Stimulated activated CD4-positive, alpha-beta T cell treated with anti-CD3 and anti-CD28 coated beads, Interleukin-1b, Interleukin-23, amount 100 ng/mL, for 24 hours (primary cell): ENCODE data around the gene MDGA2.
"Not testable (repeated sequence)": the region's sequence is repeated elsewhere in the genome, so short reads cannot be mapped to it uniquely, and the experiment has no call there.

ENCODE experiments used
- DNase-seq, 4 experiments: peaks; one replicate each; pipeline ENCODE4 v3.0.0-alpha.2; 2020; ENCODE audit warnings: low read depth in 4 of 4, low spot score in 1 of 4

Gene MDGA2

GRCh38 chr14:47624126-47624525 is 51.3 kb downstream of the MDGA2 start:
- DNase-seq = not testable (repeated sequence)

- DNase-seq = no peak
Measured at GRCh38 chr14:47619392-47619791, 56.0 kb downstream of the MDGA2 start.

GRCh38 chr14:47606566-47606965 is 68.8 kb downstream of the MDGA2 start:
- DNase-seq = no peak

GRCh38 chr14:47596860-47597259 is 78.5 kb downstream of the MDGA2 start:
- no peak for DNase-seq

- no peak for DNase-seq
Measured at GRCh38 chr14:47596232-47596631, 79.2 kb downstream of the MDGA2 start.

GRCh38 chr14:47595552-47595951 is 79.9 kb downstream of the MDGA2 start:
- DNase-seq = no peak

- no peak for DNase-seq
Measured at GRCh38 chr14:47590767-47591495, 84.5 kb downstream of the MDGA2 start.

- no peak for DNase-seq
Measured at GRCh38 chr14:47585447-47585846, 90.0 kb downstream of the MDGA2 start.

GRCh38 chr14:47567273-47567672 is 108.1 kb downstream of the MDGA2 start:
- no peak for DNase-seq

- no peak for DNase-seq
Measured at GRCh38 chr14:47557894-47558293, 117.5 kb downstream of the MDGA2 start.

- no peak for DNase-seq
Measured at GRCh38 chr14:47555333-47555732, 120.1 kb downstream of the MDGA2 start.

GRCh38 chr14:47549886-47550285 is 125.5 kb downstream of the MDGA2 start:
- no peak for DNase-seq

GRCh38 chr14:47543459-47543858 is 131.9 kb downstream of the MDGA2 start:
- no peak for DNase-seq

GRCh38 chr14:47541662-47542061 is 133.7 kb downstream of the MDGA2 start:
- DNase-seq = no peak

- DNase-seq = no peak
Measured at GRCh38 chr14:47539031-47539461, 136.4 kb downstream of the MDGA2 start.

GRCh38 chr14:47536341-47536740 is 139.1 kb downstream of the MDGA2 start:
- DNase-seq = no peak

- no peak for DNase-seq
Measured at GRCh38 chr14:47526591-47527244, 148.7 kb downstream of the MDGA2 start.

- DNase-seq = no peak
Measured at GRCh38 chr14:47524524-47524923, 150.9 kb downstream of the MDGA2 start.

GRCh38 chr14:47520382-47520781 is 155.0 kb downstream of the MDGA2 start:
- no peak for DNase-seq

GRCh38 chr14:47511829-47512228 is 163.6 kb downstream of the MDGA2 start:
- no peak for DNase-seq

GRCh38 chr14:47509957-47510356 is 165.4 kb downstream of the MDGA2 start:
- DNase-seq = no peak

GRCh38 chr14:47507861-47508260 is 167.5 kb downstream of the MDGA2 start:
- DNase-seq = no peak

GRCh38 chr14:47500369-47500768 is 175.0 kb downstream of the MDGA2 start:
- no peak for DNase-seq
